NCI-H2171 (cell line): Measurements from ENCODE around the gene BACH2.
"Not testable (repeated sequence)": the region's sequence is repeated elsewhere in the genome, so short reads cannot be mapped to it uniquely, and the experiment has no call there.

Experiments
- DNase-seq: peaks from one replicate; lab custom pipeline; 2025; lab: John Stamatoyannopoulos, UW

The BACH2 gene

DNA sequence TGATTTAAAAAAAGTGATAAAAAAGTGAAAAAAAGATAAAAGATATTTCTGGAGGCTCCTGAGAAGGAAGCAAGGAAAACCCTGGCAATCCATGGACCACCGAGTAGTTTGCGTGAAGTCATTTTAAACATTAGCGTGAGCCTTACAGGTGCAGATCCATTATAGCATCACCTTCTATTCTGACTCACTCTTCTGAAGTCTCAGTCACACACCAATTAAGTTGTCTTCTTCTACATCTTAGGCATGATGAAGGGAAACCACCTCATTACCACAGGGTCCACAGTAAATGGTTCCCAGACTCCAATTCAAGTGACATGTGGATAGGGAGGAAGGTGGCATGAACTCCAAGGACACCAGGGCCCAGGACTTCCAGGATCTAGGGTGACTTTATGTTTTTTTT is 303.2 kb downstream of the BACH2 start:
- no peak for DNase-seq

DNA sequence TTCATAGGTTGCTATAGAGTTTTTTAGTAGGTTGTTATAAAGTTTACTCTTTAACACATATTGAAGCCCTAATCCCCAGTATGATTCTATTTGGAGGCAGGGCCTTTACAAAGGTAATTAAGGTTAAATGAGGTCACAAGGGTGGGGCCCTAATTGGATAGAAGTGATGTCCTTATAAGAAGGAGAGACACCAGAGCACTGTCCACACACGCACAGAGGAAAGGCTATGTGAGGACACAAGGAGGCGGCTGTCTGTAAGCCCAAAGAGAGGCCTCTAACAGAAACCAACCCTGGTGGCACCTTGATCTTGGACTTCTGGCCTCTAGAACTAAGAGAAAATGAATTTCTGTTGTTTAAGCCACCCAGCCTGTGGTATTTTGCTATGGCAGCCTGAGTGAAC is 303.8 kb downstream of the BACH2 start:
- DNase-seq, result no peak

DNA sequence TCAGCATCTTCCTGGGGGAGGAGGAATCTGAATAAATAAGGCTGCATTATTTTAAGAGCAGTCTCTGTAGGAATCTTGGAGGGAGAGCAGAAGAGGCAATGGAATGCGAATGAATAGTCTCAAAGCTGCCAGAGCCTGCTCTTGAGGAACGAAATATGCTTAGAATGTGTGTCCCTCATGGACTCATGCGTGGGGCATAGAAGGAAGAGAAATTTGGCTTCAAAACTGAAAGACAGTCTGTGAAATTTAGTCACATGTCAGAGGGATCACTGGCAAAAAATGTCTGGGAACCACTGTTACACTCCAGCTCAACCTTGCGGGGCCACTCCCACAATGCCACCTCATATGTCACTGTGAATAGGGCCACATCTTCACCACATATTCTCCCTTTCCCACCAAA is 306.9 kb downstream of the BACH2 start:
- no peak for DNase-seq

DNA sequence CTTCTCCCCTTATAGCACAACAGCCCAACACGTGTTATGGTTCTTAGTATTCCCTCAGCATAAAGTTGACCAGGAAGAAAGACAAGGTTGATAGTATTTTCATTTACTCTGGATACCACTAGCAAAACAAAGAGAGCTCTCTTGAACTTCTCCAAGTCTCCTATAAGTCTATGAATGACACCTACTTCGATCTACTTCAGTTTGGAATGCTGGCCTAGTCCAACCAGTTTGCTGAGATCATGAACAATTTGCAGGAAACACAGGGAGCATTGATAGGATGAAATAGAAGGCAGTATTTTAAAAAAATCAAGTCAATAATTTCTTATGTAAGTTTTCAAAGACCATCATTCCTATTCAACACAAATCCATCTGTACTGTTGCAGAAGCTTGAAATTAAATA is 308.8 kb downstream of the BACH2 start:
- DNase-seq, result no peak

DNA sequence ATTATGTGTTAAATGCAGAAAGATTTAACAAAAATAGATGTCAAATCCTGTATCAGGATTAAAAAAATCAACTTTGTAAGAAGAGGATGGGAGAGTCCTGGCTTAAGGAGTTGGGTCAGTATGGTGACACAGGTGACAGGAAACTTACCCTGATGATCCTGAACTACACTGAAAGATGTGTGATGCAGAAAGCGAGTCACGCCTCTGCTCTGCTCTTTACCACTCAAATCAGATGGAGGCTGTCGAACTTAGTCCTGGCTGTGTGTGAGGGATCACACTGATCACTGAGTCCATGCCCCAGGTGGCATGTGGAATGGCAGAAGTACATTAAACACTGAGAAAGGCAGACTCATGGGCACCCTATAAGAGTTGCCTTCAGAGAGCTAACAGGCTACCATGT is 309.5 kb downstream of the BACH2 start:
- no peak for DNase-seq

DNA sequence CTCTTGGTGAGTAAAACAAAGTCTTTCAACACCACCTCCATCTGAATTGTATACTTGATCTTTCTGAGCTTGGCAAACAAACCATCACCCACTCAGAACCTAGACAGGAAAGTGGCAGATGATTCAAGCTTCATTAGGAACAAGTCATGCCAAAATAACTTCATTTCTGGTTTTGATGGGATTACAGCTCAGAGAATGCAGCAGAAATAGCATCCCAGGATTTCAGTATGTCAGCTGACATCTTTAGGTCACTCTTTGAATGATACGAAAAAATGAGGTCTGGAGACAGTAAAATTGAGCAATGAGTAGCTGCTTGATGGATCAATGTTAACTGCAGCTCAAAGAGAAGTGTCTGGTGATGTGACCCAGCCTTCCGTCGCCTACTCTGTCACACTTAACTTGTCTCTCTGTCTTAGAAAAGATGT is 310.0 kb downstream of the BACH2 start:
- peak; percentile 37 for DNase-seq

DNA sequence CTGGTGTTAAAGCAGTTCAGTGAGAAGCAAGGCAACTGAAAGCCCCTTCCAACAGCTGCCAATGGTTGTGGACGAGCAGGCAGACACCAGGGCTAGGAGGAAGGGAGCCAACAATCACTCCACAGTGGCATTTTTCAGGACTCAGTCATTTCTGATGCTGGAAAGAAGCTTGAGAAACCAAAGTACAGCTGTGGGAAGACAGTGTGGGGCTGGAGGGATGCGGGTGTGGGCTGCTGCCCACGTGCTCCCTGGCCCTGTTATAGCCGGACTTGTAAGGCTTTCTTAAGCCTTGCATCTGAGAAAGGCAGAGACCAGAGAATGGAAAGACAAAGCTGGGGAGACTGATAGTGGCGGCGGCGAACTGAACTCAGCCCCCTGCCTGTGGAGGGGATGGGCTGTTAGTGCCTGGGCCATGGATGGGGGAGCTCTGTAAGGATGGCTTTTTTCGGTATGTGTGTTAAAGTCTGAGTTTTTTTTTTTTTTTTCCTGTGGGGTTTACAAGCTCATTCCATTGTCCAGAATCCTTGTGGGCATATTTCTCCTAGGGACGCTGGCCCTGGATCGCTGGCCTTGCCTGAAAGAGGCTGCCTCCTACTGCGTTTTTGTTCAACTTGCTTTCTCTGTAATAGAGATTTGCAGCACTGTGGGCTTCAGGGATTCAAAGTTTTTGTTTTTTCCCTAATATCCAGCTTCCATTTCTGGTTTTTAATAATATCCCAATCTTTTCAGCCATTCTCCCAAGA is 310.7 kb downstream of the BACH2 start:
- no peak for DNase-seq

DNA sequence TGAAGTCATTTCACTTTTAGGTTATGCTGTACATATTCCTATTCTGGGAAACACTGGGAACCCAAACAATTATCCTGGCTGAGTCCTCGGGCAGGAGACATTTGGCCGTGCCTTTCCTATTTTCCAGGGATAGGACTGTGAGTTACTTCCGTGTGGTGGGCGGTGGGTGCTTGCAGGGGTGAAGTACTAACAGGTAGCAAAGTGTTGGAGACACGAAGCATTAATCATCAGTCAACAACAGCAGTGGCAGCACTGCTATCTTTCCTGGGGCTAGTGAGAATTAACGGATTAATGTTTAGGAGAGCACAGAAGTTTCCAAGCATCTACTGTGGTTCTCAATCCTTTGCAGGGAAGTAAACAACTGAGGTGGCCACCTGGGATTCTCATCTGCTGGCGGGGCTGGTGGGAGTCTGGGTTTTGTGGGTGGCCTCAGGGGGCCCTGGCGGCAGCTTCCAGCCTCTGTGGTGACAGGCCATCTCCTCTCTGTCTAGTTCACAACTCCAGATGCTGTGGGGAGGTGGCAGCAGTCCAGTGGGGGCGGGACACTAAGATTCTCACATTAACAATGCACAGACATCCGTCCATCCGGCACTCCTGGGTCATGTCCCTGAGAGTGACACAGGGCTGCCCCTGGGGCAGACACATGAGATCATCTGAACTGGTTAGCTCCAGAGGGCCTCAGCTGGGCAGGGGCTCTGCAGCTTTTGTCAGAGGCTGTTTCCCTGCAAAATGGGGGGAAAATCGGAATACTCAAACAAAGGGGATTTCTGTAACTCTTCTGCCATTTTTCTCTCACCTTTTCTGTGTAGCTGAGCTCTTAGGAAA is 311.5 kb downstream of the BACH2 start:
- peak; percentile 45 for DNase-seq

DNA sequence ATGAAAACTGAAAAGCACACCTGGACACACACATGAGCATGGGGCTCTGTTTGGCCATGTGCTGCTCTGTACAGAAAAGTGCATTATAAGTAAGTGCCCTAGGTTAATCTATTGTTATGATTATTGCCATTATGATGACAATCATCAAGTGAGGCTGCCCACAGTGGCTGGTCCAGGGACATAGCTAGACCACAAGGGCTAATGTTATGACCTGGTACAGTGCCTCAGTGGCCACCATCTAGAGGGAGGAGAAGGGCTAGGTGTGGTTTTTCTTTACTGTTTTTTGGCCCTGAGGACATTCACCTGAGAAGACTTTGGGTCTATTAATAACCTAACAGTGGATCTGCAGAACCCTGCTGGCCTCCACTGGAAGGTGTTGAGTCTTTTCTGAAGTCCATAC is 316.3 kb downstream of the BACH2 start:
- no peak for DNase-seq

DNA sequence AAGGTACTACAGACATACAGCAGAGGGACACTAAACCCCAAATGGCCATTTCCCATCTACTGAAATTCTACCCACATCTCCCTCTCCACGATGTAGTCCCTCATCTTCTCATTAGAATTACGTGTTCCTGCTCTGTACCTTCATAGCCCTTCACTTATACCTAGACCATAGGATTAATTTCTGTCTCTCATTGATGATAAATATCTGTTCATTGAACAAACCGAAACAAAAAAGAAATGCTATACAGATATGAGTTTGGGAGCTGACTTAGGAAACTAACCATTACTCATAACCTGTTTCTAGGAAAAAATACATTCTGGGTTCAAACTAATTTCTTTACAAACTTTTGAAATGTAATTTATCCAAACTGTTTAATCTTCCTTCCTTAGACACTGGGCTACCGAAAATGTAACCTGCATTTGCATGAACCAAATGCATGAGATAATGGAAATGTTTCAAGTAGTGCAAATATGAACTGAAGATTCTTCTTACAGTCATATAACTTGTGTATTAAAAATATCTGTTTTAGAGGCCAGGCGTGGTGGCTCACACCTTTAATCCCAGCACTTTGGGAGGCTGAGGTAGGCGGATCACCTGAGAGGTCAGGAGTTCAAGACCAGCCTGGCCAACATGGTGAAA is 317.0 kb downstream of the BACH2 start:
- DNase-seq, result no peak

DNA sequence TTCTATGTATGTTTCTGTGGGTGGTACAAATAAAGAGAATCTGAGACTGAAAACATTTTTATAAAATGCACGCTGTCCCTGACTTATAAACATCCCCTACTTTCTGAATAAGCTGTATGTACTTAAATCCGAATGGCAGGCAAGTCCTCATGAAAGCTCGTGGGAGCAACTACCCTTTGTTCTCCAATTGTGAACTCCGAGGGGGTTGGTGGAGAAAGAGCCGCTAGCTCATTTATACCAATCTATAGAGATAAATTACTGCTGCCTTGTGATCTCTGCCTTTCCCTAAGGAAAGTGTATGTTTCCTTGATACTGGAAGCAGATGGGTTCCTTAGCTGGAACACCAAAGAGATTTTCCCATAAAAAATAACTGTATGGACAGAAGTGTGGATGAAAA is 317.9 kb downstream of the BACH2 start:
- no peak for DNase-seq

DNA sequence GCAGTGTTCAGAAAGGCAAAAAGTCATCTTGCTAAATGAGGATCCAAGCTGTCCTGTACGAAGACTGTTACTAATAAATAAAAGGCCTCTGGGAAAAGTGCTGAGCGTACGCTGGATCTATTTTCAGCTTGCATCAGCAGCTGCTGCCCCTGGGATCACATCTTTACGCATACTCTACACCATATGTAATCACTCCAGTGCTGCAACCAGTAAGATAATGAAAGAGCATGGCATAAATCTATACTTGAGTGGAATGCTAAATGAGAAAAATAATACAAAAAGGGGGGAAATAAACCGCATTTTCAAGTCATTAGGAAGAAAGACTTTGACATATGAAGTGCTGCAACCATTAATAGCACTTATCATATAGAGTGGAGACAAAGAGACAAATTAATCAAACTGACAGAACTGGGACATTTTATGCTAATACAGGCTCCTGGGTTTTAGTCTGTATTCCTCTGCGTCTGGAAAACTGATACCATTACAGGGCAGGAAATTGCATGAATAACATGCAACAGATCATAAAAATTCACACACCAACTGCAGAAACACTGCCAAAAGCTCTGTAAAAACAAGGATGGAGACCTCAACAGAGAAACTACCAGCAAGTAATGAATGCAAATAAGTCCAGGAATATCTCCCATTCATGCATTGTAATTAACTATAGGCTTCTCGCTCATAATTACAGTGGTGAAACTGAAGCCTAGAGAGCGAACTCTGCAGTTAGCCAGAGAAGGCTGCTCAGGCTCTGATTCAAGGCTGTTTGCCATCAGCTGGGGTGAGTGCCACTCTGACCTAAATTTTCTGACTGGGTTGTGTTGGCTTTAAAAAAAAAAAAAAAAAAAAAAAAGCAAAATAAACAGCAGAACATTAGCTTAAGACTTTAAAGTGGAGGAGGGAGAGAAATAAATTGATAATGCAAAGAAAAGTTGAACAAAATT is 318.6 kb downstream of the BACH2 start:
- DNase-seq, result peak; percentile 84

DNA sequence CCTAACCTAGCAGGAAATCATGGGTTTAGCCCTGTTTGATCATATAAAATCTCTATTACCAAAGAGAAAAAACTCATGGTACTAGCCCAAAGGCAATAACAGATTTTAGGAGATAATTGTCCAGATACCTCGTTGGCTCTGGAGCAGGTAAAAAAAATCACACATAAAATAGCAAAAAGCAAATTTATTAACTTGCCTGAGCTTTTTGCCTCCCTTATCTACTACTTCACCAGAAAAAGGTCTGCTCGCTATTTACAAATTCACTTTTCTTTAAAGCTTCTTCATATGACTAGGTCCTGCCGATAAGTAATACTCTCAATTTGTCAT is 320.0 kb downstream of the BACH2 start:
- DNase-seq, result no peak

DNA sequence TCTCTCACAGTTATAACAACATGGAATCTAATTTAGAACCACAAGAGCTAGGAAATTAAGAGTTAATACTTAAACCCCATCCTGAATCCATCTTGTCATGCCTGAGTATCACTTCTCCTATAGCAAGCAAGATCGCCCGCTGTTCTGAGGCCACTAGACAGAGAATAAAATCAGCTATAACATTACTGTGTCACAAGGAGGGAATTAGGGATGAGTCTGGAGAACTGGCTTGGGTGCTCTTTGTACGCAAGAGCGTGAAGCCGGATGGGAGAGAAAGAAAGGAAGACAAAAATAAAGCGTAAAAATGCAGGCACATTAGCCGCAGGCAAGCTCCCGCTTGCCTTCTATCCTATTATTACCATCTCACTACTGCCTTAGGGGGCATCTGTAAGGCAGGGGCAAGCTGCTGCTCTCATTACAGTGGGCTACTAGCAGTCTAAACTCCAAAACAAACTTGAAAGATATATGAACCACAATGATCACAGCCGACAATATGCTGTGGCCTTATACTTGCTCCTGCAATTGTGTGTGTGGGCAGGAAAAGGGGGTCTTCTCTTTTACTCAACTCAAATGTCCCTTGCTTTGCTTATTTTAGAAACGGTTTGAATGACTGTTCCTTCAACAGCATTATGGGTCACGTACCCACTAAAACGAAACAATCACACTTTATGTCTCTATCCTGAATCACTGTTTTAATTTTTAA is 320.5 kb downstream of the BACH2 start:
- DNase-seq, result no peak

DNA sequence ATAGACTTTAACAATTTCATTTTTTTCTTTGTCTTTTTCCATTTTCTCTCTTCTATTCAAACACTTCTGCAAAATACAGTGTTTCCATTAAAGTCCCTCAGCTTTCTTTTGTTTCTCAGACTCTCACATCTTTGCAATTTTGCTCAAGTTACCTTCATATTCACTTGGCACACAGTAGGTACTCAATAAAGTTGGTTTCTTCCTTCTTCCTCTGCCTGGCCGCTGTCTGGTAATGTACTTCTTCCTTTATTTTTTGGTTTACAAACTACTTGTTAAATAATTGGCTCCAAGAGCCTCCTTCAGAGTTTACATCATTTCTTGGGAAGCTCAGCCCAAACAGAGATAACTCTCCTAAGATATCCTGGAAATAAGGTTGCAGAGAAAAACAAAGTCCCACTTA is 321.3 kb downstream of the BACH2 start:
- DNase-seq, result no peak

DNA sequence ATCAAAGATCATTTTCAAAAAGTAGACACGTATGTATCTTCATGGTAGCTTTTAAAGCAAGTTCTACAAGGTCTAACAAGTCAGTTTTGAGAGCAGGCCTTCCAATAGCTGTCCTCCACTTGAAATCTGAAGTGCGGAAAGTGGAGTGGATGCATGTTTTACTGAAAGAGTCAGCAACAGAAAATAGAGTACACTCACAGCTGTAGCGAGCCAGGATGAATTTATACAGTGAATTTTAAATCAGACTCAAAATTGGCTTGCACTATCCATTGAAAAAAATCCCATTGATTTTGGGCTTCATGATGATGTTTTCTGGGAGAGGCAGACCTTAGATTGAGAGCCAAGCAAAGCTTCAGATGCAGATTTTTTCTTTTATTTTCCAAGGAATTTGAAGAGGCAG is 321.8 kb downstream of the BACH2 start:
- DNase-seq, result no peak

DNA sequence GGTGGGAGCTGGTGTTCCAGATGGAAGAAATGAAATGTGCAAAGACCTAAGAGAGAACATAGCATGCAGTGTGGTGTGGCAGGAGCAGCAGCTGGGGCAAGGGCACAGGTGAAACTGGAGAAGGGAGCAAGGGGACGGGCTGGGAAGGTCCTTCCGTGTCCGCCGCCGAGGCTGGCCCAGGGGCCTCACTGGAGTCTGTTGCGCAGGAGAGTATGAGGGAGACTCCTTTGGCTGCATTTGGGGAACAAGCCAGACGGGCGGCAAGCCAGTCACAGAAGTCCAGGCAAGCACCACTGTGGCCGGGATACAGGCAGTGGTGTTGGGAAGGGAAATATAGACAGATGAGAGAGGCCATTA is 324.6 kb downstream of the BACH2 start:
- DNase-seq, result no peak

DNA sequence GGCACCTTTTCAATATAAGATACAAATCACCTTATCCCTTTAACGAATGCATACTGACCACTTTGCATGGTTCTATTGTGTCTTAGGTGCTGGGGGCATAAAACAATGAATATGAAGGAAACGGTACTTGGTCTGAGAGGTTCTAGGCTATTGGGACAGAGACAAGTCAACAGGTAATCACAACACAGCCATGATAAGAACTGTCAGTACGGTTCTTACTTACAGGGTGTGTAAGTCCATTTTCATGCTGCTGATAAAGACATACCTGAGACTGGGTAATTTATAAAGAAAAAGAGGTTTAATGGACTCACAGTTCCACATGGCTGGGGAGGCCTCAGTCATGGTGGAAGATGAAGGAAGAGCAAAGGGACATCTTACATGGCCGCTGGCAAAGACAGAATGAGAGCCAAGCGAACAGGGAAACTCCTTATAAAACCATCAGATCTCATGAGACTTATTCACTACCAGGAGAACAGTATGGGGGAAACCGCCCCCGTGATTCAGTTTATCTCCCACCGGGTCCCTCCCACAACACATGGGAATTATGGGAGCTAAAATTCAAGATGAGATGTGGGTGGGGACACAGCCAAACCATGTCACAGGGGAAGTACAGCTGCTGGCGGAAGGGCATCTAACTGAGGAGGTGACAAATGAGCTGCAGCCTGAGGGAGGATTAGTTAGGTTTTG is 325.2 kb downstream of the BACH2 start:
- DNase-seq, result not testable (repeated sequence)

DNA sequence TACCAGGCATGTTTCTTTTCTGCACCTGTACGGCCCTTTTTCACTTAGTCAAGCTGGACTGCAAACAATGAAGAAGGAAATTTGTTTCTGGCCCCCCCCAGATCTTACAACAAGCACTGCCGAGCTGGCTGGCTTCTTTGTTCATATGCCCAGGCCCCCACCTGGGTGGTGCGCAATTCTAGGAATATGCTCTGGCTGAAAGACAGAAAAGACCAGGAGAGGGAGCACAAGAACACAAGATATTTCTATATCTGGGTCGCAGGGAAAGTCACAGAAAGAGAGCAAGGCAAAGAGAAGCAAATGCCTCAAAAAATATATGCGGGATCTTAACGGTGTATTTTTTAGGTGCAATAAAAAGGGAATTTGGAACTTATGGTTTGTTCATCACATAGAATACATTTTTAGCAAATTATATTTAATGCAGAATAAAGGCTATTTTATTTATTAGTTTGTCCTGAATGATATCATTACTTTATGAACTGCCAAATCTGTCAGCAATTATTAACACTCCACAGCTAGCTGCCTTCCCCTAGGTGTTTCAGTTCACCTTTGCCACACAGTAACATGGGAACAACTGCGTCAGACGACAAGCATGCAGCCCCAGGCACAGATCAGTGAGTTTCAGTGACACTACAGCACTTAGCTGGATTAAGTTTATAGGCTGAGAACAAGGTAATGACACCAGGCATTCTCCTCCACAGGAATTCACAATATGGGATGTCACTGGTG is 325.9 kb downstream of the BACH2 start:
- DNase-seq, result peak; percentile 69

DNA sequence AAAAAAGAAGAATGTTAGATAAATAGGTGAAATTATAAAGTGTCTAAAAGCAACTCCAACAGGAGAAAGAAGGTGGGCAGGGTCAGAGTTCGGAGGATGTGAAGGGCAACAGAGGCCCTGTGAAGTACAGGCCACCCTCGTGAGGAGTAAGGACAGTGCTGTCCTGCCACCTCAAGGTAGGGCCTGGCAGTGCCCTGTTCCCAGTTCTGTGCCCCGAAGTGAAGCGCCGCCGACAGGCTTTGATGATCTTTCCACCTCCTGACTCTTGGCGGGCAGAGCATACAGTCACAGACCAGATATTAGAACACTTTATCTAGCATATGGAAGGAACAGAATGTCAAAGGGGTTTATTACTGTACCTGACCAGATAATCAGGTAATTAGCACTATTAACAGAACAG is 326.6 kb downstream of the BACH2 start:
- DNase-seq, result no peak
